ENCODE results near the gene NFX1.

DNA sequence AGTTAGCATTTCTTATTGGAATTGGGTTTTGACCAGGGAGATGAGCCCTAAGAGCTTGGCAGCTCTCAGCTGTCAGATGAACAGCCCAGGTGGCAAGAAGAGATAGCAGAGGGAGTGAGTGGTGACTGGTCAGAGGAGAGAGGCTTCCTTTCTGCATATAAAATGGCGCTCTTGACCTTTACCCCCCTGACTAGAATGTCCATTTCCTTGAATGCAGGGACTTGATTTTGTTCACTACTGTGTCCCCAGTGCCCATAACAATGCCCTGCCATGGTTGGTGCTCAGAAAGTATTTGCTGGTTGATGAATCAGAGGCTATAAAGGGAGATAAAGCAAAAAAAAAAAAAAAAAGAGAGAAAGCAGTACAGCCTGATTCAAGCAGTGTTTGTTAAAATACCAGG lies 18.3 kb upstream of the NFX1 start:
- no peak for TF ChIP-seq POLR2A (IDR thresholded peaks at IDR 0.05; ENCODE audit: low read depth, low read length)
- no peak for TF ChIP-seq POLR2AphosphoS5 (IDR thresholded peaks at IDR 0.05; ENCODE audit: low read depth, low read length)
- TF ChIP-seq TAF1 (IDR thresholded peaks at IDR 0.05; ENCODE audit: borderline replicate concordance, low read depth, low read length), result no peak
